Activated T-cell treated with anti-CD3 and anti-CD28 coated beads for 4 hours (primary cell): ENCODE data around the gene CLEC2L.

Experiments
- DNase-seq: peaks from one replicate; pipeline ENCODE4 v3.0.0-alpha.2; 2020

Gene CLEC2L

GRCh38 chr7:139576179-139576973 is 52.9 kb downstream of the CLEC2L start:
- DNase-seq, result no peak

GRCh38 chr7:139580435-139580834 is 57.0 kb downstream of the CLEC2L start:
- DNase-seq, result no peak

GRCh38 chr7:139582130-139582650 is 58.7 kb downstream of the CLEC2L start:
- no peak for DNase-seq

GRCh38 chr7:139582671-139583155 is 59.2 kb downstream of the CLEC2L start:
- DNase-seq, result no peak

GRCh38 chr7:139583826-139584553 is 60.5 kb downstream of the CLEC2L start:
- no peak for DNase-seq

GRCh38 chr7:139585042-139585441 is 61.6 kb downstream of the CLEC2L start:
- DNase-seq, result no peak

GRCh38 chr7:139586286-139586685 is 62.8 kb downstream of the CLEC2L start:
- DNase-seq, result no peak

GRCh38 chr7:139587535-139587934 is 64.0 kb downstream of the CLEC2L start:
- DNase-seq, result no peak

GRCh38 chr7:139588632-139589031 is 65.1 kb downstream of the CLEC2L start:
- no peak for DNase-seq

- DNase-seq, result no peak
Measured at GRCh38 chr7:139589474-139589873, 66.0 kb downstream of the CLEC2L start.

- no peak for DNase-seq
Measured at GRCh38 chr7:139591550-139592195, 68.2 kb downstream of the CLEC2L start.

GRCh38 chr7:139592801-139593461 is 69.4 kb downstream of the CLEC2L start:
- no peak for DNase-seq

GRCh38 chr7:139594090-139594489 is 70.6 kb downstream of the CLEC2L start:
- DNase-seq, result no peak
